Epidermal melanocyte (primary cell): ENCODE measurements around the gene DNAJC18.

Experiments
- DNase-seq: peaks from one replicate; pipeline ENCODE4 v3.0.0; 2011; ENCODE audit warnings: low spot score; ENCODE audit not compliant: insufficient read length

Gene DNAJC18

GRCh38 chr5:139369181-139369580 lies 70.1 kb downstream of the DNAJC18 start:
- DNase-seq: no peak

GRCh38 chr5:139368613-139369012 lies 70.7 kb downstream of the DNAJC18 start:
- DNase-seq: no peak

GRCh38 chr5:139364466-139364865 lies 74.9 kb downstream of the DNAJC18 start:
- DNase-seq: no peak

- no peak for DNase-seq
Measured at GRCh38 chr5:139363937-139364336, 75.4 kb downstream of the DNAJC18 start.

- DNase-seq: no peak
Measured at GRCh38 chr5:139361835-139362429, 77.4 kb downstream of the DNAJC18 start.

- no peak for DNase-seq
Measured at GRCh38 chr5:139360384-139360783, 78.9 kb downstream of the DNAJC18 start.
